Measurements from ENCODE around the gene GTSE1.

Gene GTSE1

GRCh38 chr22:46366327-46366731 lies 69.7 kb downstream of the GTSE1 start:
- no peak for DNase-seq (ENCODE audit: low read depth in 2 of 2)

- DNase-seq (ENCODE audit: low read depth in 2 of 2) = no peak
Observed at GRCh38 chr22:46366801-46367706, 70.4 kb downstream of the GTSE1 start.

- no peak for DNase-seq (ENCODE audit: low read depth in 2 of 2)
Observed at GRCh38 chr22:46367707-46368191, 71.1 kb downstream of the GTSE1 start.

GRCh38 chr22:46368422-46368821 lies 71.8 kb downstream of the GTSE1 start:
- no peak for DNase-seq (ENCODE audit: low read depth in 2 of 2)

- DNase-seq (ENCODE audit: low read depth in 2 of 2) = no peak
Observed at GRCh38 chr22:46368871-46369715, 72.4 kb downstream of the GTSE1 start.

GRCh38 chr22:46369716-46370583 lies 73.3 kb downstream of the GTSE1 start:
- no peak for DNase-seq (ENCODE audit: low read depth in 2 of 2)

GRCh38 chr22:46370584-46371291 lies 74.1 kb downstream of the GTSE1 start:
- DNase-seq (ENCODE audit: low read depth in 2 of 2) = no peak

- no peak for DNase-seq (ENCODE audit: low read depth in 2 of 2)
Observed at GRCh38 chr22:46371623-46372226, 75.1 kb downstream of the GTSE1 start.

GRCh38 chr22:46372686-46373085 lies 76.0 kb downstream of the GTSE1 start:
- DNase-seq (ENCODE audit: low read depth in 2 of 2) = no peak

- no peak for DNase-seq (ENCODE audit: low read depth in 2 of 2)
Observed at GRCh38 chr22:46373159-46373558, 76.5 kb downstream of the GTSE1 start.

GRCh38 chr22:46373921-46374662 lies 77.4 kb downstream of the GTSE1 start:
- DNase-seq (ENCODE audit: low read depth in 2 of 2) = no peak

GRCh38 chr22:46374663-46375474 lies 78.2 kb downstream of the GTSE1 start:
- DNase-seq (ENCODE audit: low read depth in 2 of 2) = no peak

GRCh38 chr22:46376111-46376510 lies 79.4 kb downstream of the GTSE1 start:
- DNase-seq (ENCODE audit: low read depth in 2 of 2) = no peak

- no peak for DNase-seq (ENCODE audit: low read depth in 2 of 2)
Observed at GRCh38 chr22:46376908-46377524, 80.3 kb downstream of the GTSE1 start.

GRCh38 chr22:46377525-46378425 lies 81.1 kb downstream of the GTSE1 start:
- no peak for DNase-seq (ENCODE audit: low read depth in 2 of 2)

- DNase-seq (ENCODE audit: low read depth in 2 of 2) = no peak
Observed at GRCh38 chr22:46378426-46379065, 81.9 kb downstream of the GTSE1 start.

All from fibroblast of skin of left biceps (primary cell).